ENCODE data around the gene TBC1D9B. TPM values are rescaled to one million over a fixed set of nuclear protein-coding genes. Genes with fewer than 3 reads are reported as not detected.

The TBC1D9B gene
- total RNA-seq, 1 donor from 2014 or later: 125 TPM

- no peaks in the 10 kb centered on the region for H3K4me1 ChIP-seq
- peaks cover 0 to 80% of the 10 kb centered on the region in 2 donors for H3K36me3 ChIP-seq
- no peak overlapping the region for H3K27ac ChIP-seq
- intact Hi-C loops (cut with DNase I): no loop called here
- peaks cover 7% of the 10 kb centered on the region for H3K9me3 ChIP-seq
- TF ChIP-seq POLR2A (IDR thresholded peaks at IDR 0.05) (no peak), POLR2AphosphoS5 (IDR thresholded peaks at IDR 0.05; ENCODE audit: insufficient read depth in 1 of 2, low read depth in 1 of 2) (no peak), CTCF (IDR thresholded peaks at IDR 0.05) (no peak)
- DNase-seq (ENCODE audit: extremely low spot score in 2 of 2): no peak
- H3K27me3 ChIP-seq: no peaks in the 10 kb centered on the region
- H3K4me3 ChIP-seq: no peak overlapping the region
These were observed 21.3 kb downstream of the TBC1D9B start for GRCh38 chr5:179886190-179886911.

- Histone ChIP-seq H3K27me3 (no peaks in the 10 kb centered on the region), H3K9me3 (peaks cover 7% of the 10 kb centered on the region), H3K4me3 (no peak overlapping the region), H3K27ac (no peak overlapping the region), H3K36me3 (peaks cover 0 to 73% of the 10 kb centered on the region in 2 donors), H3K4me1 (no peaks in the 10 kb centered on the region)
- intact Hi-C loops (cut with DNase I): no loop called here
- DNase-seq (ENCODE audit: extremely low spot score in 2 of 2): no peak
- TF ChIP-seq CTCF (IDR thresholded peaks at IDR 0.05) (no peak), POLR2A (IDR thresholded peaks at IDR 0.05) (no peak), POLR2AphosphoS5 (IDR thresholded peaks at IDR 0.05; ENCODE audit: insufficient read depth in 1 of 2, low read depth in 1 of 2) (no peak)
These were observed 22.1 kb downstream of the TBC1D9B start for GRCh38 chr5:179885491-179886090.

GRCh38 chr5:179883163-179883562 lies 24.5 kb downstream of the TBC1D9B start:
- Histone ChIP-seq H3K36me3 (peaks cover 0 to 64% of the 10 kb centered on the region in 2 donors), H3K27ac (no peak overlapping the region), H3K4me3 (no peak overlapping the region), H3K9me3 (peaks cover 7% of the 10 kb centered on the region), H3K27me3 (no peaks in the 10 kb centered on the region), H3K4me1 (no peaks in the 10 kb centered on the region)
- DNase-seq (ENCODE audit: extremely low spot score in 2 of 2): no peak
- TF ChIP-seq POLR2A (IDR thresholded peaks at IDR 0.05): no peak
- no peak for TF ChIP-seq POLR2AphosphoS5 (IDR thresholded peaks at IDR 0.05; ENCODE audit: insufficient read depth in 1 of 2, low read depth in 1 of 2)
- no peak for TF ChIP-seq CTCF (IDR thresholded peaks at IDR 0.05)
- intact Hi-C loops (cut with DNase I): no loop called here

GRCh38 chr5:179882338-179882737 lies 25.4 kb downstream of the TBC1D9B start:
- H3K27me3 ChIP-seq: no peaks in the 10 kb centered on the region
- H3K36me3 ChIP-seq: peaks cover 0 to 59% of the 10 kb centered on the region in 2 donors

GRCh38 chr5:179880848-179881590 lies 26.7 kb downstream of the TBC1D9B start:
- no peak for TF ChIP-seq POLR2A (IDR thresholded peaks at IDR 0.05)
- no peak for TF ChIP-seq POLR2AphosphoS5 (IDR thresholded peaks at IDR 0.05; ENCODE audit: insufficient read depth in 1 of 2, low read depth in 1 of 2)
- TF ChIP-seq CTCF (IDR thresholded peaks at IDR 0.05): no peak
- Histone ChIP-seq H3K4me3 (no peak overlapping the region), H3K27ac (no peak overlapping the region), H3K27me3 (no peaks in the 10 kb centered on the region), H3K9me3 (peaks cover 7% of the 10 kb centered on the region), H3K4me1 (peaks cover 3% of the 10 kb centered on the region), H3K36me3 (peaks cover 0 to 62% of the 10 kb centered on the region in 2 donors)
- no peak for DNase-seq (ENCODE audit: extremely low spot score in 2 of 2)
- intact Hi-C loops (cut with DNase I): no loop called here

More at GRCh38 chr5:179882338-179882737, 25.4 kb downstream of the TBC1D9B start:
- no peak for DNase-seq (ENCODE audit: extremely low spot score in 2 of 2)
- Histone ChIP-seq H3K9me3 (peaks cover 7% of the 10 kb centered on the region), H3K4me3 (no peak overlapping the region), H3K27ac (no peak overlapping the region), H3K4me1 (no peaks in the 10 kb centered on the region)
- intact Hi-C loops (cut with DNase I): no loop called here
- no peak for TF ChIP-seq POLR2A (IDR thresholded peaks at IDR 0.05)

Data from vagina (tissue), 2 donors.